HPDE6-E6E7 (cell line): ENCODE data around the gene WNK2.

Experiments
- DNase-seq: peaks from one replicate; pipeline ENCODE4 v3.0.0; 2011; ENCODE audit warnings: missing footprints; ENCODE audit errors: extremely low spot score

The WNK2 gene

GRCh38 chr9:93217706-93218105 is 33.8 kb downstream of the WNK2 start:
- no peak for DNase-seq

GRCh38 chr9:93218161-93218560 is 34.2 kb downstream of the WNK2 start:
- no peak for DNase-seq

- no peak for DNase-seq
Observed at GRCh38 chr9:93218671-93219420, 34.9 kb downstream of the WNK2 start.

- no peak for DNase-seq
Observed at GRCh38 chr9:93219692-93220091, 35.8 kb downstream of the WNK2 start.

- DNase-seq: no peak
Observed at GRCh38 chr9:93220627-93221026, 36.7 kb downstream of the WNK2 start.

GRCh38 chr9:93221044-93221443 is 37.1 kb downstream of the WNK2 start:
- DNase-seq: no peak

- no peak for DNase-seq
Observed at GRCh38 chr9:93222890-93223259, 38.9 kb downstream of the WNK2 start.

GRCh38 chr9:93223260-93224180 is 39.6 kb downstream of the WNK2 start:
- peak; percentile 94 for DNase-seq

GRCh38 chr9:93224591-93224990 is 40.7 kb downstream of the WNK2 start:
- peak; percentile 90 for DNase-seq

- DNase-seq: no peak
Observed at GRCh38 chr9:93225417-93225816, 41.5 kb downstream of the WNK2 start.

GRCh38 chr9:93225892-93226291 is 42.0 kb downstream of the WNK2 start:
- DNase-seq: no peak

GRCh38 chr9:93226819-93227218 is 42.9 kb downstream of the WNK2 start:
- DNase-seq: no peak

- DNase-seq: no peak
Observed at GRCh38 chr9:93228030-93228429, 44.1 kb downstream of the WNK2 start.

GRCh38 chr9:93228453-93228852 is 44.5 kb downstream of the WNK2 start:
- no peak for DNase-seq

- DNase-seq: no peak
Observed at GRCh38 chr9:93229636-93230035, 45.7 kb downstream of the WNK2 start.

- no peak for DNase-seq
Observed at GRCh38 chr9:93230185-93230584, 46.2 kb downstream of the WNK2 start.

GRCh38 chr9:93230601-93231000 is 46.7 kb downstream of the WNK2 start:
- DNase-seq: no peak

GRCh38 chr9:93231121-93231694 is 47.3 kb downstream of the WNK2 start:
- DNase-seq: no peak

GRCh38 chr9:93231716-93232115 is 47.8 kb downstream of the WNK2 start:
- DNase-seq: no peak

GRCh38 chr9:93232388-93232960 is 48.5 kb downstream of the WNK2 start:
- no peak for DNase-seq

- DNase-seq: no peak
Observed at GRCh38 chr9:93233033-93233432, 49.1 kb downstream of the WNK2 start.

GRCh38 chr9:93234600-93234999 is 50.7 kb downstream of the WNK2 start:
- DNase-seq: no peak
